Thyroid gland (tissue), 4 donors: ENCODE data around the gene GIGYF2.

Source experiments
- POLR2A ChIP-seq, 2 donors: fragments of 450-650 bp; IDR thresholded peaks; one replicate each; pipeline ENCODE4 v1.6.1; 2017; ENCODE audit warnings: antibody characterized with exemption in 2 of 2, mild to moderate bottlenecking in 2 of 2, moderate library complexity in 1 of 2
- TF ChIP-seq, protein P1 (sequence below), 6 experiments: fragments of 200-600 bp in 3 of 6; fragments of 450-650 bp in 3 of 6; sonication (generic) in 3 of 6; IDR thresholded peaks; one replicate each; pipeline ENCODE4 v1.5.1; 2016 to 2019; ENCODE audit warnings: antibody characterized with exemption in 6 of 6, mild to moderate bottlenecking in 2 of 6, inconsistent platforms in 1 of 6, moderate library complexity in 1 of 6

DNA sequence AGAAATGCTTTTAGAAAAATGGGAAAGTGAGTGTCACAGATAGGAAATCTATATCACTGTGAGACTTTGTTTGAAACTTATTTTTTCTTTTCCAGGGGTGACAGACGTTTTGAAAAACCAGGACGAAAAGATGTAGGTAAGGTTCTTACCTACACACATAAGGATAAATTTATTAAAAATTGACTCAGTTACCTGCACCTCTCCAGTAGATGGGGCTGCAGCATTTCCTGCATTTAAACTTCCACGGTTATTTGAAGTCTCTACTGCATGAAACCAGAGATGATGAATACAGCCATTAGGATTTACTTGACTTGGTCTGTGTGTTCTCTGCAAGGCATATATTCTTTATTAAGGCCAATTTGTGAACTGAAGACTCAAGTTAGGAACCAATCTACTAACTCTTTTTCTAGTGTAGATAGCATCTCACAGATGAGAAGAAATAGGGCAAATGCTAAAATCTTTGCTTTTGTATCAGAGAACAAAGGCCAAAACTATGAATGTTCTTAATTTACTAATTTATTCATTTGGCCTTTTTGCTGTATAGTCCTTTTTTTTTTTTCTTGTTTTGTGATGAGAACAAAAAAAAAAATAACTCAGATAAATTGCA lies 64.3 kb downstream of the GIGYF2 start:
- TF ChIP-seq POLR2A (IDR thresholded peaks at IDR 0.05): no peak
- TF ChIP-seq, protein P1, sequence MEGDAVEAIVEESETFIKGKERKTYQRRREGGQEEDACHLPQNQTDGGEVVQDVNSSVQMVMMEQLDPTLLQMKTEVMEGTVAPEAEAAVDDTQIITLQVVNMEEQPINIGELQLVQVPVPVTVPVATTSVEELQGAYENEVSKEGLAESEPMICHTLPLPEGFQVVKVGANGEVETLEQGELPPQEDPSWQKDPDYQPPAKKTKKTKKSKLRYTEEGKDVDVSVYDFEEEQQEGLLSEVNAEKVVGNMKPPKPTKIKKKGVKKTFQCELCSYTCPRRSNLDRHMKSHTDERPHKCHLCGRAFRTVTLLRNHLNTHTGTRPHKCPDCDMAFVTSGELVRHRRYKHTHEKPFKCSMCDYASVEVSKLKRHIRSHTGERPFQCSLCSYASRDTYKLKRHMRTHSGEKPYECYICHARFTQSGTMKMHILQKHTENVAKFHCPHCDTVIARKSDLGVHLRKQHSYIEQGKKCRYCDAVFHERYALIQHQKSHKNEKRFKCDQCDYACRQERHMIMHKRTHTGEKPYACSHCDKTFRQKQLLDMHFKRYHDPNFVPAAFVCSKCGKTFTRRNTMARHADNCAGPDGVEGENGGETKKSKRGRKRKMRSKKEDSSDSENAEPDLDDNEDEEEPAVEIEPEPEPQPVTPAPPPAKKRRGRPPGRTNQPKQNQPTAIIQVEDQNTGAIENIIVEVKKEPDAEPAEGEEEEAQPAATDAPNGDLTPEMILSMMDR (IDR thresholded peaks at IDR 0.05): peak in 5 of 6 experiments; percentile 28 to 61 (median 58)
